D721Med (cell line): ENCODE data around the gene SLC49A3.

Experiments used
- DNase-seq: peaks from one replicate; pipeline ENCODE4 v3.0.0; 2011; ENCODE audit warnings: low spot score; ENCODE audit not compliant: insufficient read length
- FAIRE-seq: peaks from 2 replicates; lab custom pipeline; 2011; peaks lifted over from hg19 to GRCh38; lab: Jason Lieb, UNC
- TF ChIP-seq, protein P1 (sequence below): IDR thresholded peaks from 2 replicates; pipeline ENCODE4 v1.5.1; 2012; ENCODE audit warnings: mild to moderate bottlenecking, control low read depth; ENCODE audit not compliant: insufficient read depth; ENCODE audit errors: missing control alignments

SLC49A3 gene

DNA sequence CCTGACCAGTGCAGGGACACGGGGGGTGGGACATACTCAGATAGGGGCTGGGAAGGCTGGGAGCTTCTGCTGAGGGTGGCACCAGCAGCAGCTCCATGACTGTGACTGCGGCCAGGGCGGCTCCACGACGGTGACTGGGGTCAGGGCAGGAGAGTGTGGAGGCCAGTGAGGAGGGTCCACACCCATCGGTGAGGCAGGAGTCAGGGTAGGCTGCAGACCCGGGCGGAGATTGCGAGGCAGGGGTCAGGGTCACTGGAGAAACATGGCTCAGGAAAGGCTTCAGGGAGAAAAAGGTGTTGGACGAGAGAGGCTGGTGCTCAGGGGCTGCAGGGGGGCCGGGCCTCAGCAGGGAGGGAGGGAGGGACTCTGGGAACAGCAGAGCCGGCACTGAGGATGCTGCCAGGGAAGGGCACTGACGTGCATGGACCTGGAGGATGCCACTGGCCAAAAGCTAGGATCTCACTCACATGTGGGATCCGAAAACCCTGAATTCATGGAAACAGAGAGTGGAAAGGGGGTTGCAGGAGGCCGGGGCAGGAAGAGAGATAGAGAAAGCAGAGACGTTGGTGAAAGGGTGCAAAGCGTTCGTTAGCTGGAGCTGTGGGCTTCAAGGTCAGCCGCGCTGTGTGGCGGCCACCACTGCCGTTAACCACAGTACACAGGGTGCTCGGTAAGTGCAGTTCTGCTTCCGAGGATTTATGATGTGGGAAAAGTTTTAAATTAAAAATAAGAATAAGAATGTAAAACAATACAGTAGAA, 36.9 kb downstream of the SLC49A3 start:
- FAIRE-seq (no peak), DNase-seq (no peak)
- TF ChIP-seq, protein P1, sequence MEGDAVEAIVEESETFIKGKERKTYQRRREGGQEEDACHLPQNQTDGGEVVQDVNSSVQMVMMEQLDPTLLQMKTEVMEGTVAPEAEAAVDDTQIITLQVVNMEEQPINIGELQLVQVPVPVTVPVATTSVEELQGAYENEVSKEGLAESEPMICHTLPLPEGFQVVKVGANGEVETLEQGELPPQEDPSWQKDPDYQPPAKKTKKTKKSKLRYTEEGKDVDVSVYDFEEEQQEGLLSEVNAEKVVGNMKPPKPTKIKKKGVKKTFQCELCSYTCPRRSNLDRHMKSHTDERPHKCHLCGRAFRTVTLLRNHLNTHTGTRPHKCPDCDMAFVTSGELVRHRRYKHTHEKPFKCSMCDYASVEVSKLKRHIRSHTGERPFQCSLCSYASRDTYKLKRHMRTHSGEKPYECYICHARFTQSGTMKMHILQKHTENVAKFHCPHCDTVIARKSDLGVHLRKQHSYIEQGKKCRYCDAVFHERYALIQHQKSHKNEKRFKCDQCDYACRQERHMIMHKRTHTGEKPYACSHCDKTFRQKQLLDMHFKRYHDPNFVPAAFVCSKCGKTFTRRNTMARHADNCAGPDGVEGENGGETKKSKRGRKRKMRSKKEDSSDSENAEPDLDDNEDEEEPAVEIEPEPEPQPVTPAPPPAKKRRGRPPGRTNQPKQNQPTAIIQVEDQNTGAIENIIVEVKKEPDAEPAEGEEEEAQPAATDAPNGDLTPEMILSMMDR: no peak

DNA sequence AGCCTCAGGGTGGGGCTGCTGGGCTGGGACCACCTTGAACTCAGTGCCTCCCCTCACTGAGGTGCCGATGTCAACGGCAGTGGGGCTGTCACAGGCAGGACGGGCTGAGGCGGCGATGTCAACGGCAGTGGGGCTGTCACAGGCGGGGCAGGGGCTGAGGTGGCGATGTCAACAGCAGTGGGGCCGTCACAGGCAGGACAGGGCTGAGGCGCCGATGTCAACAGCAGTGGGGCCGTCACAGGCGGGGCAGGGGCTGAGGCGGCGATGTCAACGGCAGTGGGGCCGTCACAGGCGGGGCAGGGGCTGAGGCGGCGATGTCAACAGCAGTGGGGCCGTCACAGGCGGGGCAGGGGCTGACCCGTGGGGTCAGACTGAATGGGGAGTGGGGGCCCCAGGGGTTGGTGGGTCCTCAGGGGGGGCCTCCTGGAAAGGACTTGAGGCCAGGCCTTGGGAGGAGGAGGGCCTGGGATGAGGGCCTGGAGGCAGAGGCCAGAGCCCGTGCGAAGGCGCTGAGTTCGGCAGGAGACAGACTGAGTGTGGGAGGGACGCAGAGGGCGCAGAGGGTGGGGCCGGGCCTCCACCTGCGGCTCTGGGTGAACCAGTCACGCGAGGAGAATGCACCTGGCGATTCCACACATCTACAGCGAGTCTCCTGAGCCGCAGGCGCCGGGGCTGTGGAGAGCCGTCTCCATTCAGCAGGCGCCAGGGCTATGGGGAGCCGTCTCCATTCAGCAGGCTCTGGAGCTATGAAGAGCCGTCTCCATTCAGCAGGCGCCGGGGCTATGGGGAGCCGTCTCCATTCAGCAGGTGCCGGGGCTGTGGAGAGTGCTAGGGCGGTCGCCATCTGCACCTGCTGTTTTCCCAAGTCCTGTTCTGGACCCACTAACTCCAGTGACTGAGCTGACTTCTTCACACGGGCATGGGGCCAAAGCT, 37.7 kb downstream of the SLC49A3 start:
- FAIRE-seq: no peak
- no peak for DNase-seq
- TF ChIP-seq, protein P1: no peak

DNA sequence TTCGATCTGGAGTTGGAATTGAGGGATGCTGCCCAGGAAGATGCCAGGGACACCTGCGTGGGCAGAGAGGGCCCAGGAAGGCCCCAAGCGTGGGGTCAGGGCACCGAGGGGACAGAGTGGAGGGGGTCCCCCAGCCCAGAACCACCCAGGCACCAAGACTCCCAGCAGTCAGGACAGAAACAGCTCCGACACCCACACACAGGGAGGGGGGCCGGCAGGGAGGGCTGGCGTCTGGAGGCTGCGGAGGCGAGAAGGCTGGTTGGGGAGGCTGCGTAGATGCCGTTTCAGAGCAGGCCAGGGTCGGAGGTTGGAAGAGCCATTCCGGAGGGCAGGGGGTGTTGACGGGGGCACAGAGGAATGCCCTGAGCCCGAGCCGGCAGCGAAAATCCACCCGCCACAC, 38.5 kb downstream of the SLC49A3 start:
- no peak for FAIRE-seq
- DNase-seq: no peak
- TF ChIP-seq, protein P1: no peak

DNA sequence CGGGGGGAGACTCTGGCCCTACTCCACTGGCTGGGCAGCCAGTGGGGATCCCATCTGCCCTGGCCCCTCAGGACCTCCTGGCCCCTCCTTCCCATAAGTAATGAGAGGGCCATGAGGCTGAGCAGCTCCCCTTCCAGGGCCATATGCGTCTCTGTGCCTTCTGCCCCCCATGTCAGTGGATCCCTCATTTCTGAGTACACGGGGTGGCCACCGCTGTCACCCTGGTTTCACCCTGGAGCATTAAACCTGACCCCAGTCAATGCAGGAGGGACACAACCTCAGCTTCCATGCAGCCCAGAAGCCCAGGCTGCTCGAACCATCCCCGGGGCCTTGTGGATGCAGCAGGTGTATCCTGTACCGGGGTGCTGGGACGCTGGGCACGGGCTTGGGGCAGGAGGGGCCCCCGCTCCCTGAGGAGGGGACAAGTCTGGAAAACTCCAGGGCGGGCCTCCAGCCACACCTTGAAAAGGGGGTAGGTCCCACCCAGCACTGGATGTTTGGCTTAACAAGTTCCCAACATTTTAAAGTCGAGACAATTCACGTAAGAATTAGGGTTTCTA, 39.1 kb downstream of the SLC49A3 start:
- FAIRE-seq: no peak
- no peak for DNase-seq
- TF ChIP-seq, protein P1: no peak

DNA sequence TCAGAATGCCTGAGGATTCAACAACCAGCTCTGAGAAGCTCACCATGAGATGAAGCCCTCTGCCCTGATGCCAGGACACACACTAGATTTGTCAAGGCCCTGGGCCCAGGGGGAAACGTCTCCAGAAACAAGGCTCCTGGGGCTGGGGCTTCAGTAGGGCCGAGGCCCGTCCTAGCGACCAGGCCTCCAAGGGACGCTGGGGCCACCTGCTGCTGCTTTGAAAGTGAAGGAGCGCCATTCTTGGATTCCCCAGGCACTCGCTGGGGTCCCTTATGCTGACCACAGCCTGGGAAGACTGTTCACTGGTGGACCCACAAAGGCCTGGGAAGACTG, 39.7 kb downstream of the SLC49A3 start:
- TF ChIP-seq, protein P1: no peak
- DNase-seq (no peak), FAIRE-seq (no peak)

DNA sequence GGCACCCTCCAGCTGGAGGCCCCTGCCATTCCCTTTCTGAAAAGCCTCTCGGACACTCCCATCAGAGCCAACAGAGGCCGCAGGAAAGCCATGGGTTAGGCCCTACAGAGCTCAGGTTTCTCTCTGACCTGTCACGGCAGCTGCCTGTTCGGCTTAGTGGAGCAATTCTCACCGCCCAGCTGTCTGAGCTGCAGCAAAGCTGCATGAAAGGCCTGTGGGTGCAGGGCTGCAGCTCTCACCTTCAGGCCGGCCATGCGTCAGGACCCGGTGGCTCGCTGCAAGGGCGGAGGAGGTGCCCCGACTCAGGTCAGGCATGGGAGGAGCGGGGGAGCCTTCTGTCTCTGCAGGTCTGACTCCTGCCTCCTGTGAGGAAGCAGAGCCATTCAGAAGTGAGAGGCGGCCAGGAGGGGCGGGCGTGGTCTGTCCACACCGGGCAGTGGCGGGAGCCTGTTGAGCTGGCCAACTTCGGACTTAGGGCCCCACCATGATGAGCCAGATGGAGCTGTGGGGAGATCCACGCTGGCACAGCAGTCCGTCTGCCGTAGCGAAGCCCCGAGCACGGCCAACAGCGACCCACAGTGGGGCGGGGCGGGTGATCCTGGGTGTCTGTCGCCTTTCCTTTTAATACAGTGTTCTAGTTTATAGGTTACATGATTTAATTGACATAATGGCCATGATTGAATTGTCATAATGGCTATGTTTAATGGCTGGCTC, 40.2 kb downstream of the SLC49A3 start:
- TF ChIP-seq, protein P1: no peak
- no peak for DNase-seq
- no peak for FAIRE-seq
